ENCODE measurements around the gene TROAP.
"Not testable (repeated sequence)": the region's sequence is repeated elsewhere in the genome, so short reads cannot be mapped to it uniquely, and the experiment has no call there.

TROAP gene

DNA sequence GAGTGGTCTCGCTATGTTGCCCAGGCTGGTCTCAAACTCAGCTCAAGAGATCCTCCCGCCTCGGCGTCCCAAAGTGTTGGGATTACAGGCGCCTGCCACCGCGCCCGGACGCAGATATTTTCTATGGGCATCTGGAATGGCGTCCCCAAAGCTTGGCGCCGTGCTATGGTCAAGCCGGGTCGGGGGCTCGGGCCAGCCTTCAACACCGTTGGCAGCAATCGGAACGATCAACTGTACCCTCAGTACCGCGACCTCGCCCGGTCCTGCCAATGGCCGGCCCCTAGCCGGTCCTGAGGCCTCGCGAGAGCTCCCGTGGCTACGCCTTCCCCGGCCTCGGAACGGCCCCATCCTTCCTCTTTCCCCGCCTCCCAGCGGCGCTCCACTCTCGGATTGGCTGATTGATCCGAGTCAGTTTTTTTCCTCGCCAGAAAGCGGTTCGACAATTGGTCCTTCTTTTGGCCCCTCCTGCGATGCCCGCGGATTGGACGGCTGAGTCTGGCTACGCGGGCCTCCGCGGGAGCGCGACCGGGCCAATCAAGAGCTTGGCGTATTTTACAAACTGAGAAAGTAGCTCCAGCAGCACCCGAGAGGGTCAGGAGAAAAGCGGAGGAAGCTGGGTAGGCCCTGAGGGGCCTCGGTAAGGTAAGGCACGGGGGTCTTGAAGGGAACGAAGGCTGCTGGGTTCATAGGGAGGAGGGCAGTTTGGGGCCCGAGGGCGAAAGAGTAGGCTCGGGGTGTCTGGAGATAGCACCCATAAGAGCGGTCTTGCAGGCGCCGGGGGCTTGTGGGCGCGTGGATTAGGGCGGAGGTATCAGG lies at the start of gene TROAP:
Gene TROAP (plus strand): TSS at position 548 of the 816 bp plus-strand sequence. CDS start 354 bp downstream, outside the sequence.
- in situ Hi-C loops (cut with MboI; ENCODE audit: low sequenced_read_pairs): no loop called here

DNA sequence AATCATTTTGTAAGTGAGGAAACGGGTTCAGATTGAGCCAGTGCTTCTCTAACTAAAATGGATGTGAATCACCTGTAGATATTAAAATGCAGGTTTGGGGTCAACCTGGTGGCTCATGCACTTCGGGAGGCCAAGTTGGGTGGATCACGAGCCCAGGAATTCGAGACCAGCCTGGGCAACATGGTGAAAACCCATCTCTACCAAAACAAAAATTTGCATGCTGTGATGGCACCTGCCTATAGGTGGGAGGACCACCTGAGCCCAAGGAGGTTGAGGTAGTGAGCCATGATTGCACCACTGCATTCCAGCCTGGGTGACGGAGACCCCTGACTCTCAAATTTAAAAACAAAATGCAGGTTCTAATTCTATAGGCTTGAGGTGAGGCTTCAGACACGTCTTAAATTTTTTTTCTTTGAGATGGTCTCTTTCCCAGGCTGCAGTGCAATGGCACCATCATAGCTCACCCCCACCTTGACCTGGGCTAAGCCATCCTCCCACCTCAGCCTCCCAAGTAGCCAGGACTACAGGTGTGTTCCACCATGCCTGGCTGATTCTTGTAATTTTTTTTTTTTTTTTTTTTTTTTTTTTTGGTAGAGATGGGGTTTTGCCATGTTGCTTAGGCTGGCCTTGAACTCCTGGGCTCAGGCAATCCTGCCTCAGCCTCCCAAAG lies 49.2 kb upstream of the TROAP start:
- in situ Hi-C loops (cut with MboI; ENCODE audit: low sequenced_read_pairs): no loop called here

GRCh38 chr12:49274396-49275069 lies 48.5 kb upstream of the TROAP start:
- in situ Hi-C loops (cut with MboI; ENCODE audit: low sequenced_read_pairs): no loop called here

DNA sequence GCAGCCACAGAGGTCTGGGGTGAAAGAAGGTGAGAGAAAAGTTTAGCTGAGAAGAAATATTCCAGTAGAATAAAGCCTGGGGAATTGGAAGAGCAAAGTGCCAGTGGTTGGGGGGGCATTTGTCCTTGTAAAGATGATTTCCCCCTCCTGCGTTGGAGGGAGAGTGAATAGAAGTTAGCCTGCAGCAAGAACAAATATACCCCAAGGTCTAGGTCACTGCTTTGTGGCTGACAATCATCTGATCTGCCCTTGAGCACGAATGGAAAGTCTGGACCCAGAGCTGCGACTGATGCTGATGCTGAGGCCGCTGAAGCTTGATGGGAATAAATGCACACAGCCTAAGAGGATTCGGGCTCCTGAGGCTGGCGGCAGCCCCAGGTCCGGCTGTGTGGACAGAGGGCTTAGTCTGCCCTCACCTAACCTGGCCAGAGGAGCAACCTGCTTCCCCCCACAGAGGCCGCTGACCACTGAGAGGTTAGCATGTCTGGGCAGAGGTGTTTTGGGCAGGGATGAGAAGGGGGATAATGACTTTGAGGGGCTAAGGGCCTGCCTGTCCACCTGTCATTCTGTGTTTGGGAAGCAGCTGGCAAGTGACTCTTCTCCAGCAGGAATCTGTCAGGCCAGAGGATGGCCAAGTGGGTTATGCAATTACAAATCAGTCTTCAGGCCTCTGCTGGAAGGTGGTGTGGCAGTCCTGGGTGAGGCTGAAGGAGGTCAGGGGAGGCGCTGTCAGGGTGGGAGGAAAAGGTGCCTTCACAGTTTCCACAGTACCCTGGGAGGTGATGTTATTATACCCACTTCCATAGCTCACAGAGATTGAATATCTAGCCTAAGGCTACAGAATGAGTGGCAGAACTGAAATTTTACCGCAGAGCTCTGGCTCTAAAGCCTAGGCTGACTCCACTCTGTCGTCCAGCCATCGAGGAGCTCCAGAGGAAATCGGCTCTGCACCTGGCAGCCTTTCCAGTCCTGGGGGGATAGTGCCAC lies 46.5 kb upstream of the TROAP start:
- in situ Hi-C loops (cut with MboI; ENCODE audit: low sequenced_read_pairs): no loop called here

DNA sequence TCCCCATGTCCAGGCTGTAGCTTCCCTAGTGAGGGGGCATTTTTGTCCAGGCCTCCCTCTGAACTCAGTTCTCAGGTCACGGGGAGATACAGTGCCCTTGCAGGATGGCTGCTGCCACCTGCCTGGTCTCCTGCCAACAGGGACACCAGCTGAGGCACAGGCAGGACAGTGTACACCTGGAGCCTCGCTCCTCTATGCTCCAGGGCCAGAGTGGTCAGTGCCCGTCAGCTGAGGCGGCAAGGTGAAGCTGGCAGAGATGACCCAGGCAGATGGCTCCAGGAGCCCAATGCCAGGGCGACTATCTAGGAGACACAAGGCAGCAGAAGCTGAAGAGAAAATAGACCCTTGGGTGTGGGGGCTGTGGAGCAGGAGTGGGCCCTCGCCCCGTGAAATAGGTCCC lies 45.6 kb upstream of the TROAP start:
- in situ Hi-C loops (cut with MboI; ENCODE audit: low sequenced_read_pairs): no loop called here

DNA sequence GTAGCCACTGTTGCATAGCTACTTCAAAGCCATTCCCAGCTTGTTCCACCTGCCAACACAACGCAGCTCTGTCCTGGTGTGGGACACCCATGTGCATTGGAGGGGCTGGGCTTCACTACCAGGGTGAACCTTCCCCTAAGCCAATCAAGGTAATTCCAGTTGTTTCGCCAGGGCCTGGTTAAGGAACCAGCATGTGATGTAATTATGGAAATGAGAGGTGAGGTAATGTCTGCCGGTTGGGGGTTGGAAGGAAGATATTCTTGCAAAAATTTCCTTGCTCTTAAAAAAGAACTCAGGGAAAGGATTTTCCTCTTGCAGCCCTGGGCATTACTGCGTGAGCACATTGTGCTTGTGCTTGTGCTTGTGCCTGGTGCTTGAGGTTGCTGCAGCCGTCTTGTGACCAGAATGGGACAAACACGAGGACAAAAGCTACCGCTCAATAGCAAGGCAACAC lies 43.3 kb upstream of the TROAP start:
- in situ Hi-C loops (cut with MboI; ENCODE audit: low sequenced_read_pairs): no loop called here

DNA sequence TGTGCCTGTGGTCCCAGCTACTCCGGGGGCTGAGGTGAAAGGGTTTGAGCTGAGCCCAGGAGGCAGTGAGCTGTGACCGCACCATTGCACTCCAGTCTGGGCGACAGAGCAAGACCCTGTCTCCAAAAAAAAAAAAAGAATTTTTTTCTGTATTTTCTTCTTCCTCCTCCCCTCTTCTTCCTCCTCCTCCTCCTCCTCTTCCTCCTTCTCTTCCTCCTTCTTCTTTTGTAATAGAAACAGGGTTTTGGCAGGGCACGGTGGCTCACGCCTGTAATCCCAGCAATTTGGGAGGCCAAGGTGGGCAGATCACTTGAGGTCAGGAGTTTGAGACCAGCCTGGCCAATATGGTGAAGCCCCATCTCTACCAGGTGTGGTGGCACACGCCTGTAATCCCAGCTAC lies 42.5 kb upstream of the TROAP start:
- in situ Hi-C loops (cut with MboI; ENCODE audit: low sequenced_read_pairs): not testable (repeated sequence)

DNA sequence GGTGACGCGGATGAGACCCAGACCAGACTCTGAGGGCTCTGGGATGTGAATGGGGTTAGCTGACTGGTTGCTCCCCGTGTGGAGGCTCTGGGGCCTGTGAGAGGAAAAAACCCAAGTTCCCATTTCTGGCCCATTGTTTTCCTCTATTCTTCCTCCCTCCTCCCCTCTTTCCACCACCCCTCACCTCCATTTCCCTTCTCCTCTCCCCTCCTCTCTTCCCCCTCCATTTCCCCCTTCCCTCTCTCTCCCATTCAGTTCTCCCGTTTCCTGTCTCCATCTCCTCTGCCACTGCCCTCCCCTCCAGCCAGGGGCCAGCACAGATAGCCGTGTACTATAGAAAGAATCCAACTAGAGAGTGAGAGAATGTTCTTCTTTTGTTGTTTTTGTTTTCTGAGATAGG lies 40.8 kb upstream of the TROAP start:
- in situ Hi-C loops (cut with MboI; ENCODE audit: low sequenced_read_pairs): no loop called here

DNA sequence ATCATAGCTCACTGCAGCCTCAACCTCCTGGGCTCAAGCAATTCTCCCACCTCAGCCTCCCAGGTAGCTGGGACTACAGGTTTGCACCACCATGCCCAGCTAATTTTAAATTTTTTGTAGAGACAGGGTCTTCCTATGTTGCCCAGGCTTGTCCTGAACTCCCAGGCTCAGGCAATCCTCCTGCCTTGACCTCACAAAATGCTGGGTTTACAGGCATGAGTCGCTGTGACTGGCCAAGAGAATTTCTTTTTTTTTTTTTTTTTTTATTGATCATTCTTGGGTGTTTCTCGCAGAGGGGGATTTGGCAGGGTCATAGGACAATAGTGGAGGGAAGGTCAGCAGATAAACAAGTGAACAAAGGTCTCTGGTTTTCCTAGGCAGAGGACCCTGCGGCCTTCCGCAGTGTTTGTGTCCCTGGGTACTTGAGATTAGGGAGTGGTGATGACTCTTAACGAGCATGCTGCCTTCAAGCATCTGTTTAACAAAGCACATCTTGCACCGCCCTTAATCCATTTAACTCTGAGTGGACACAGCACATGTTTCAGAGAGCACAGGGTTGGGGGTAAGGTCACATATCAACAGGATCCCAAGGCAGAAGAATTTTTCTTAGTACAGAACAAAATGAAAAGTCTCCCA lies 40.2 kb upstream of the TROAP start:
- in situ Hi-C loops (cut with MboI; ENCODE audit: low sequenced_read_pairs): not testable (repeated sequence)

DNA sequence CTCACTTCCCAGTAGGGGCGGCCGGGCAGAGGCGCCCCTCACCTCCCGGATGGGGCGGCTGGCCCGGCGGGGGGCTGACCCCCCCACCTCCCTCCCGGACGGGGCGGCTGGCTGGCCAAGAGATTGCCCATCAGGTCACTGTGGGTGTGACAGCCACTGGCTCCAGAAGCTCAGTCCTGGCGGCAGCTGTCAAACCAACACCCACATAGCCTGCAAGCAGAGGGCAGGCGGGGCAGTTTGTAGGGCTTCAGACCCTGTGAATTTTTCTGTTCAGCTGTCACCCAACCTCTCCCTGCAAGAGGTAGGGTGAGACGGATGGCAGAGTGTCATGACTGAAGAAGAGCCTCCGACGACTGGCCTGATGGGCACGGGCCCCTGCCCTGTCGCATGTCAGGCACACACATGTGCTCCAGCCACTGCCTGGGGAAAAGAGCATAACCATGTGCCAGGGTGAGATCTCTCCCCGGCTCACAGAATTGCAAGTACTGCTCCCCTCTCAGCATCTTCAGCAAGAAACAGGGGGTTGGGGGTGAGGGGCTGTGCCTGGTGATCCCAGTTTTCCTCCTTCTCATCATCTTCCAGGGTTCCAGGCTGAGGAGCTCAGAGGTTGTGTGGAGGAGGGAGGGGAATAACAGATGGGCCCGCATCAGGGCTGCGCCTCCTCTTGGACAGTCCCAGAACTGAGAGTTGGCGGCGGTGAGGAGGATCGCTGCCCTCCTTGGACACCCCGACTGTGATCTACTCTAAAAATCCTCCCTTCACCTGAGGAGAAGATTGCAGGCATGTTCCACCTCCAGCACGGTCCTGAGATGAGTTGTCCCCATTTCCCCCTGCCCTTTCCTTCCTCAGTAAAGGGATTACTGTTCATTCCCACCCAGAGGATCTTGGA lies 39.3 kb upstream of the TROAP start:
- in situ Hi-C loops (cut with MboI; ENCODE audit: low sequenced_read_pairs): no loop called here

DNA sequence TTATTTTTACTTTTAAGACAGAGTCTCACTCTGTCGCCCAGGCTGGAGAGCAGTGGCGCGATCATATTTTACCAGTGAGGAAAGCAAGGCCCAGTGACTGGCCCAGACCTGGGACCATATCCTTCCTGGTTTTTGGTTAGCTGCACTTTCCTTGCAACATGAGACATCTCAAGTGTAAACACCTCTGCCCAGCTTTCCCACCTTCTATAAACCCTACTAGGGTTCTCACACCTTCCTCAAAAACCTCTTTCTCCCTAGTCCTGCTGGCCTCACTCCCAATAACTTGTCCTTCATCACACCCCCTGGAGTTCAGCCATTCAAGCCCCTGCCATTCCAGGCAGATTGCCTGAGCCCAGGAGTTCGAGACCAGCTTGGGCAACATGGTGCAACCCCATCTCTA lies 38.4 kb upstream of the TROAP start:
- in situ Hi-C loops (cut with MboI; ENCODE audit: low sequenced_read_pairs): no loop called here

GRCh38 chr12:49287876-49288275 lies 35.2 kb upstream of the TROAP start:
- in situ Hi-C loops (cut with MboI; ENCODE audit: low sequenced_read_pairs): no loop called here

DNA sequence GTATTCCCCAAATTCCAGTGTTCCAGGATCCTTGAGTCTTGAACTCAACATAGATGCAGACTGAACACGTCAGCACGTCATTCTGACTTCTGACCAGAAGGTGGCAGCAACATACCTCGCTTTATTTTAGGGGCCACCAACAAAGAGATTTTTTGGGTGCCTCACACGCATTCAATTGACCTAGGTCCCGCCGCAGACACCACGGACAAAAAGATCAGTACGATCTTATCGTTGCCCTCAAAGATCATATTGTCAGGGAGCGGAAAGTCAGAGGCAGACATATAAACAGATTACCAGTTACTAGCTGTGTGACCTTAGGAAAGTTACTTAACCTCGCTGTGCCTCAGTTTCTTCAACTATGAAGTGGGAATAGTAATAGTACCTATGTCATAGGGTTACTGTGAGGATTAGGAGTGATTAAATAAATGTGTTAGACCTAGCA lies 34.6 kb upstream of the TROAP start:
- in situ Hi-C loops (cut with MboI; ENCODE audit: low sequenced_read_pairs): no loop called here

GRCh38 chr12:49288922-49289555 lies 34.0 kb upstream of the TROAP start:
- in situ Hi-C loops (cut with MboI; ENCODE audit: low sequenced_read_pairs): no loop called here

- in situ Hi-C loops (cut with MboI; ENCODE audit: low sequenced_read_pairs): no loop called here
These were observed 30.4 kb upstream of the TROAP start for GRCh38 chr12:49292729-49293055.

DNA sequence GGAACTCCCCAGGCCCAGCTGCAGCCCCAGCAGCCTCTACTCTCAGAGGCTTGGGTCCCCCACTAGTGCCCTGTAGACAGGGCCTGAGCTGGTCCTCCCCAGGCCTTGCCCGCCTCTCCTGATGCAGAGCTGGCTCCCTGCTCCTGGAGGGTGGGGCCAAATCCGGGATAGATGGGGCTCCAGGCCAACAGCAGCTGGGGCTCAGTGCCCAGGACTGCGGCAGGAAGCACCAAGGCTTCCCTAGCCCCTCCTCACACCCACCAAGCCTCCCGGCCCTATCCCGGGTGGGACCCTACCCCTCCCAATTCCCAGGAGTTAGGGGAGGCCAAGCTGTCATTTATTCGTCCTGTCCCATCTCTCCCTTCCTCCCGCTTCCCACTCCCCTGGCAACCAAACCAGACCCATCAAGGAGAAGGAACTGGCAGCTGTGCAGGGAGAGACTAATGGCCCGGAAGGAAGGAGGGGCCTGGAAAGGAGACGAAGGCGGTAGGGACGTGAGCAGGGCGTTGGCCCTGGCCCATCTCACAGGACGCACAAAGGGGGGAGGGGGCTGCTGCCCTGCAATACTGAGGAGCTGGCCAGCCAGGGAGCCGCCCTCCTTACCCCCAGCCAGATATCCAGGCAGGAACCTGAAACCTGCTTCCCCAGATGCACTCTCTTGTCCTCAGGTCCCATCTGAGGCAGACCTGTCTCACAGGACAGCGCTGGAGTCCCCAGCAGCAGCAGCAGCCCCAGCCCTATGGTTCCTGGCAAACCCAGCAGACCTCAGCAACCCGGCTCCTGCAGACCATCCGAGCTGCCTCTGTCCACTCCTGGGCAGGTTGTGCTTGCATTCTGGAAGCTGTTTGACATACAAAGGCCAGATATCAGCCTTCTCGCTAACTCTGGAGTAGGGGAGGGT lies 29.7 kb upstream of the TROAP start:
- in situ Hi-C loops (cut with MboI; ENCODE audit: low sequenced_read_pairs): no loop called here

- in situ Hi-C loops (cut with MboI; ENCODE audit: low sequenced_read_pairs): no loop called here
These were observed 28.8 kb upstream of the TROAP start for GRCh38 chr12:49294086-49294803.
